GM12878 (cell line): ENCODE measurements around the gene SLC29A4.

ENCODE experiments used
- GABPA ChIP-seq: IDR thresholded peaks from 2 replicates; pipeline ENCODE4 v1.6.1; 2014; ENCODE audit warnings: antibody characterized with exemption, low read depth, mild to moderate bottlenecking, inconsistent platforms
- JUND ChIP-seq: IDR thresholded peaks from 2 replicates; pipeline ENCODE4 v1.6.1; 2012; ENCODE audit warnings: low read depth, mild to moderate bottlenecking, low read length, improper control_type of control experiment, moderate library complexity
- MXI1 ChIP-seq: fragments of 150-350 bp; IDR thresholded peaks from 2 replicates; pipeline ENCODE4 v1.6.1; 2011; ENCODE audit warnings: low read depth, mild to moderate bottlenecking, inconsistent platforms, low read length, improper control_type of control experiment
- NR2C2 ChIP-seq: IDR thresholded peaks from 2 replicates; pipeline ENCODE4 v1.6.1; 2011; ENCODE audit warnings: borderline replicate concordance, low read depth; ENCODE audit not compliant: control insufficient read depth, insufficient read length
- USF2 ChIP-seq: IDR thresholded peaks from 2 replicates; pipeline ENCODE4 v1.6.1; 2011; ENCODE audit warnings: low read depth, low read length, improper control_type of control experiment, borderline replicate concordance

- no peak for TF ChIP-seq MXI1
- no peak for TF ChIP-seq JUND
- no peak for TF ChIP-seq GABPA
- TF ChIP-seq NR2C2: no peak
- TF ChIP-seq USF2: no peak
These were observed 1.9 kb downstream of the SLC29A4 start for GRCh38 chr7:5284304-5285281.
